ENCODE results near the gene MAST1.

MAST1 gene

GRCh38 chr19:12881172-12881808, 43.0 kb downstream of the MAST1 start, which contains the start of gene DNASE2:
Gene DNASE2 (minus strand): TSS chr19:12881449. CDS start chr19:12881375, 74 bp downstream.
- ChIA-PET POLR2A (interaction anchor here (0.8 to 1.0 kb wide), 3 partner anchors 10 to 163 kb away, joined by 3 read pairs; no protein-coding TSS in a partner anchor), CTCF (interaction anchor here (1.3 to 2.6 kb wide), 3 partner anchors 9 to 84 kb away, joined by 3 to 11 read pairs (median 8); partner anchors contain the start of genes FARSA and GCDH)
- Histone ChIP-seq H3K4me1 (ENCODE audit: control extremely low read depth in 1 of 4, control insufficient read depth in 4 of 4, insufficient read depth in 4 of 4, low read length in 3 of 4) (peaks cover 0 to 31% (median 28%) of the 10 kb centered on the region in 4 experiments), H3K27ac (ENCODE audit: insufficient read depth in 1 of 2, low read depth in 1 of 2, low read length in 2 of 2, poor library complexity in 1 of 2, severe bottlenecking in 2 of 2) (peak within 1 kb of the TSS in 1 of 2 experiments; percentile 79), H3K36me3 (ENCODE audit: control insufficient read depth in 4 of 4, insufficient read depth in 4 of 4, low read length in 3 of 4) (peaks cover 0 to 12% (median 8%) of the 10 kb centered on the region in 4 experiments), H3K9me3 (ENCODE audit: control extremely low read depth in 1 of 5, control insufficient read depth in 4 of 5, insufficient read depth in 2 of 5, low read depth in 1 of 5, low read length in 4 of 5) (peaks cover 0 to 7% (median 3%) of the 10 kb centered on the region in 5 experiments), H3K27me3 (replicated peaks in 2 of 5; ENCODE audit: control insufficient read depth in 4 of 5, insufficient read depth in 5 of 5, low read length in 4 of 5) (no peaks in the 10 kb centered on the region), H3K4me3 (ENCODE audit: control insufficient read depth in 1 of 7, extremely low read depth in 1 of 7, insufficient read depth in 4 of 7, low read depth in 2 of 7, low read length in 6 of 7) (peak within 1 kb of the TSS; percentile 48 to 92 (median 82))
- 0% methylated on average over 31 of the region's 38 CpGs for WGBS (ENCODE audit: insufficient coverage)
- peak; percentile 96 to 98 (median 97) for DNase-seq

- H3K36me3 ChIP-seq (ENCODE audit: control insufficient read depth in 4 of 4, insufficient read depth in 4 of 4, low read length in 3 of 4) = peaks cover 0 to 10% (median 7%) of the 10 kb centered on the region in 4 experiments
- no peak overlapping the region for H3K27ac ChIP-seq (ENCODE audit: insufficient read depth in 1 of 2, low read depth in 1 of 2, low read length in 2 of 2, poor library complexity in 1 of 2, severe bottlenecking in 2 of 2)
- no peak overlapping the region for H3K4me3 ChIP-seq (ENCODE audit: control insufficient read depth in 1 of 7, extremely low read depth in 1 of 7, insufficient read depth in 4 of 7, low read depth in 2 of 7, low read length in 6 of 7)
- POLR2A ChIA-PET = interaction anchor here (0.6 to 1.1 kb wide), 2 partner anchors 55 to 62 kb away, joined by 3 read pairs; no protein-coding TSS in a partner anchor
- peaks cover 0 to 7% (median 3%) of the 10 kb centered on the region in 5 experiments for H3K9me3 ChIP-seq (ENCODE audit: control extremely low read depth in 1 of 5, control insufficient read depth in 4 of 5, insufficient read depth in 2 of 5, low read depth in 1 of 5, low read length in 4 of 5)
- CTCF ChIA-PET = interaction anchor here (0.7 to 3.9 kb wide), 10 partner anchors 9 to 83 kb away, joined by 3 to 20 read pairs (median 4); partner anchors contain the start of genes CALR and FARSA
- 90% methylated on average over 2 of the region's 3 CpGs for WGBS (ENCODE audit: insufficient coverage)
- peaks cover 0 to 35% (median 30%) of the 10 kb centered on the region in 4 experiments for H3K4me1 ChIP-seq (ENCODE audit: control extremely low read depth in 1 of 4, control insufficient read depth in 4 of 4, insufficient read depth in 4 of 4, low read length in 3 of 4)
- H3K27me3 ChIP-seq (replicated peaks in 2 of 5; ENCODE audit: control insufficient read depth in 4 of 5, insufficient read depth in 5 of 5, low read length in 4 of 5) = no peaks in the 10 kb centered on the region
- DNase-seq = no peak
Measured at GRCh38 chr19:12882589-12882988, 44.3 kb downstream of the MAST1 start.

- peak overlapping the region in 1 of 2 experiments; percentile 65 for H3K27ac ChIP-seq (ENCODE audit: insufficient read depth in 1 of 2, low read depth in 1 of 2, low read length in 2 of 2, poor library complexity in 1 of 2, severe bottlenecking in 2 of 2)
- ChIA-PET POLR2A (interaction anchor here (1.3 to 2.6 kb wide), 3 partner anchors 30 to 53 kb away, joined by 4 to 16 read pairs (median 6); partner anchors contain the start of genes CALR and SYCE2), CTCF (interaction anchor here (1.1 to 3.9 kb wide), 7 partner anchors 12 to 81 kb away, joined by 3 to 20 read pairs (median 8); partner anchors contain the start of genes CALR and FARSA)
- no peak for DNase-seq
- H3K36me3 ChIP-seq (ENCODE audit: control insufficient read depth in 4 of 4, insufficient read depth in 4 of 4, low read length in 3 of 4) = no peaks in the 10 kb centered on the region
- peak overlapping the region in 4 of 7 experiments; percentile 48 to 78 (median 68) for H3K4me3 ChIP-seq (ENCODE audit: control insufficient read depth in 1 of 7, extremely low read depth in 1 of 7, insufficient read depth in 4 of 7, low read depth in 2 of 7, low read length in 6 of 7)
- peaks cover 0 to 7% (median 3%) of the 10 kb centered on the region in 5 experiments for H3K9me3 ChIP-seq (ENCODE audit: control extremely low read depth in 1 of 5, control insufficient read depth in 4 of 5, insufficient read depth in 2 of 5, low read depth in 1 of 5, low read length in 4 of 5)
- peaks cover 0 to 35% (median 30%) of the 10 kb centered on the region in 4 experiments for H3K4me1 ChIP-seq (ENCODE audit: control extremely low read depth in 1 of 4, control insufficient read depth in 4 of 4, insufficient read depth in 4 of 4, low read length in 3 of 4)
- WGBS (ENCODE audit: insufficient coverage) = 100% methylated on average over 2 of the region's 3 CpGs
- no peaks in the 10 kb centered on the region for H3K27me3 ChIP-seq (replicated peaks in 2 of 5; ENCODE audit: control insufficient read depth in 4 of 5, insufficient read depth in 5 of 5, low read length in 4 of 5)
Measured at GRCh38 chr19:12884202-12884601, 45.9 kb downstream of the MAST1 start.

GRCh38 chr19:12884627-12884925, 46.3 kb downstream of the MAST1 start:
- Histone ChIP-seq H3K4me3 (ENCODE audit: control insufficient read depth in 1 of 7, extremely low read depth in 1 of 7, insufficient read depth in 4 of 7, low read depth in 2 of 7, low read length in 6 of 7) (peak overlapping the region in 6 of 7 experiments; percentile 48 to 78 (median 65)), H3K27ac (ENCODE audit: insufficient read depth in 1 of 2, low read depth in 1 of 2, low read length in 2 of 2, poor library complexity in 1 of 2, severe bottlenecking in 2 of 2) (peak overlapping the region in 1 of 2 experiments; percentile 65), H3K27me3 (replicated peaks in 2 of 5; ENCODE audit: control insufficient read depth in 4 of 5, insufficient read depth in 5 of 5, low read length in 4 of 5) (no peaks in the 10 kb centered on the region), H3K4me1 (ENCODE audit: control extremely low read depth in 1 of 4, control insufficient read depth in 4 of 4, insufficient read depth in 4 of 4, low read length in 3 of 4) (peaks cover 0 to 35% (median 30%) of the 10 kb centered on the region in 4 experiments), H3K36me3 (ENCODE audit: control insufficient read depth in 4 of 4, insufficient read depth in 4 of 4, low read length in 3 of 4) (no peaks in the 10 kb centered on the region), H3K9me3 (ENCODE audit: control extremely low read depth in 1 of 5, control insufficient read depth in 4 of 5, insufficient read depth in 2 of 5, low read depth in 1 of 5, low read length in 4 of 5) (peaks cover 0 to 7% (median 3%) of the 10 kb centered on the region in 5 experiments)
- POLR2A ChIA-PET = interaction anchor here (0.5 to 2.6 kb wide), 7 partner anchors 29 to 99 kb away, joined by 3 to 16 read pairs (median 5); partner anchors contain the start of genes CALR, RAD23A and SYCE2
- WGBS (ENCODE audit: insufficient coverage) = 79% methylated on average over 11 of the region's 12 CpGs
- CTCF ChIA-PET = interaction anchor here (0.8 to 3.9 kb wide), 13 partner anchors 12 to 81 kb away, joined by 3 to 20 read pairs (median 8); partner anchors contain the start of genes CALR and FARSA
- DNase-seq = no peak

GRCh38 chr19:12884926-12885748, 46.8 kb downstream of the MAST1 start:
- Histone ChIP-seq H3K36me3 (ENCODE audit: control insufficient read depth in 4 of 4, insufficient read depth in 4 of 4, low read length in 3 of 4) (no peaks in the 10 kb centered on the region), H3K27me3 (replicated peaks in 2 of 5; ENCODE audit: control insufficient read depth in 4 of 5, insufficient read depth in 5 of 5, low read length in 4 of 5) (no peaks in the 10 kb centered on the region), H3K4me3 (ENCODE audit: control insufficient read depth in 1 of 7, extremely low read depth in 1 of 7, insufficient read depth in 4 of 7, low read depth in 2 of 7, low read length in 6 of 7) (peak overlapping the region; percentile 48 to 78 (median 66)), H3K9me3 (ENCODE audit: control extremely low read depth in 1 of 5, control insufficient read depth in 4 of 5, insufficient read depth in 2 of 5, low read depth in 1 of 5, low read length in 4 of 5) (peaks cover 0 to 7% (median 3%) of the 10 kb centered on the region in 5 experiments), H3K27ac (ENCODE audit: insufficient read depth in 1 of 2, low read depth in 1 of 2, low read length in 2 of 2, poor library complexity in 1 of 2, severe bottlenecking in 2 of 2) (peak overlapping the region in 1 of 2 experiments; percentile 81), H3K4me1 (ENCODE audit: control extremely low read depth in 1 of 4, control insufficient read depth in 4 of 4, insufficient read depth in 4 of 4, low read length in 3 of 4) (peaks cover 0 to 36% (median 30%) of the 10 kb centered on the region in 4 experiments)
- CTCF ChIA-PET = interaction anchor here (0.6 to 3.9 kb wide), 15 partner anchors 11 to 358 kb away, joined by 3 to 20 read pairs (median 7); partner anchors contain the start of genes CALR and FARSA
- DNase-seq = peak; percentile 76 to 87 (median 84)
- 4% methylated on average over 72 of the region's 73 CpGs for WGBS (ENCODE audit: insufficient coverage)
- POLR2A ChIA-PET = interaction anchor here (0.5 to 2.6 kb wide), 7 partner anchors 29 to 99 kb away, joined by 3 to 16 read pairs (median 5); partner anchors contain the start of genes CALR, RAD23A and SYCE2

All from common myeloid progenitor, CD34-positive (primary cell).